ENCODE results near the gene TMEM161A. TPM values are rescaled to one million over a fixed set of nuclear protein-coding genes. Genes with fewer than 3 reads are reported as not detected.

The TMEM161A gene
- total RNA-seq, 2 donors from 2014 or later = 17.6 to 33.6 TPM

GRCh38 chr19:19145684-19146608, 7.7 kb upstream of the TMEM161A start:
- no peak overlapping the region for H3K9ac ChIP-seq (ENCODE audit: low read depth in 2 of 2, low read length in 2 of 2)
- no peak overlapping the region for H3K4me3 ChIP-seq
- intact Hi-C loops (cut with DNase I) = loop anchor here (5.0 kb wide), 1 partner anchor 196 kb away; no protein-coding TSS in a partner anchor
- H3K4me1 ChIP-seq = no peaks in the 10 kb centered on the region
- no peaks in the 10 kb centered on the region for H3K9me3 ChIP-seq
- H3K36me3 ChIP-seq = peaks cover 5% of the 10 kb centered on the region
- no peaks in the 10 kb centered on the region for H3K27me3 ChIP-seq
- DNase-seq = peak; percentile 88
- H3K27ac ChIP-seq = no peak overlapping the region
- peak; percentile 83 for TF ChIP-seq CTCF (IDR thresholded peaks at IDR 0.05)

DNA sequence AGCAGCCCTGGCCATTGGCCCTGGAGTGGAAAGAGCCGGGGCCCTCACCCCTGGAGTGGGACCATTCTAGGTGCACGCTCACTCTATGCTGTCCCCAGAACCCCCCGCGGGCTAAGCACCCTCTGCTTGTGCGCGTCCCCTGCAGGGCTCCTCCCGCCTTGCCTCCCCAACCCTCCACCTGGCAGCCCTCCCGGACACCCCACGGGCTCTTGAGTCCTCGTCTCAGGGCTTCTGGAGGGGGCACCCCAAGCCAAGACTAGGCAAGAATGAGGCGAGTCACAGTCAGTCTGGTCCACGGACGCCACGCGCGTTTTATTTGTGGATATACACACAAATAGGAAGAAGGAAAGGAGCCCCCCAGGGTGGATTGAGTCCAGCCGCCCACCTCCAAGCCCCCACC, 7.0 kb upstream of the TMEM161A start:
- Histone ChIP-seq H3K27ac (no peak overlapping the region), H3K4me1 (no peaks in the 10 kb centered on the region), H3K9ac (ENCODE audit: low read depth in 2 of 2, low read length in 2 of 2) (no peak overlapping the region), H3K9me3 (no peaks in the 10 kb centered on the region), H3K36me3 (peaks cover 5% of the 10 kb centered on the region), H3K27me3 (no peaks in the 10 kb centered on the region), H3K4me3 (no peak overlapping the region)
- intact Hi-C loops (cut with DNase I) = loop anchor here (5.0 kb wide), 1 partner anchor 197 kb away; no protein-coding TSS in a partner anchor
- DNase-seq = no peak
- TF ChIP-seq CTCF (IDR thresholded peaks at IDR 0.05) = no peak

- DNase-seq = no peak
- Histone ChIP-seq H3K27ac (no peak overlapping the region), H3K4me3 (no peak overlapping the region), H3K9me3 (no peaks in the 10 kb centered on the region), H3K4me1 (no peaks in the 10 kb centered on the region), H3K36me3 (no peaks in the 10 kb centered on the region), H3K27me3 (no peaks in the 10 kb centered on the region), H3K9ac (ENCODE audit: low read depth in 2 of 2, low read length in 2 of 2) (no peak overlapping the region)
- TF ChIP-seq CTCF (IDR thresholded peaks at IDR 0.05) = no peak
- intact Hi-C loops (cut with DNase I) = no loop called here
These were observed 4.1 kb upstream of the TMEM161A start for GRCh38 chr19:19142347-19142746.

DNA sequence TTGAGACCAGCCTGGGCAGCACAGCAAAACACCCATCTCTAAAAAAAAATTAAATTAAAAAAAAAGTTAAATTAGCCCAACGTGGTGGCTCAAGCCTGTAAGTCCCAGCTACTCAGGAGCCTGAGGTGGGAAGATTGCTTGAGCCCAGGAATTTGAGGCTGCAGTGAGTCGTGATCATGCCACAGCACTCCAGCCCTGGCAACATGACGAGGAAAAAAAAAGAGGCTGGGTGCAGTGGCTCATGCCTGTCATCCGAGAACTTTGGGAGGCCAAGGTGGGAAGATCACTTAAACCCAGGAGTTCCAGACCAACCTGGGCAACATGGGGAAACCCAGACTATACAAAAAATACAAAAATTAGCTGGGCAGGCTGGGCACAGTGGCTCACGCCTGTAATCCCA, 2.2 kb upstream of the TMEM161A start:
- H3K9ac ChIP-seq (ENCODE audit: low read depth in 2 of 2, low read length in 2 of 2) = no peak overlapping the region
- no peak overlapping the region for H3K27ac ChIP-seq
- H3K27me3 ChIP-seq = no peaks in the 10 kb centered on the region
- no peak for TF ChIP-seq CTCF (IDR thresholded peaks at IDR 0.05)
- no peak for DNase-seq
- H3K4me1 ChIP-seq = no peaks in the 10 kb centered on the region
- no peaks in the 10 kb centered on the region for H3K9me3 ChIP-seq
- H3K36me3 ChIP-seq = no peaks in the 10 kb centered on the region
- no peak overlapping the region for H3K4me3 ChIP-seq
- intact Hi-C loops (cut with DNase I) = loop anchor here (2.0 kb wide), 1 partner anchor 86 kb away; no protein-coding TSS in a partner anchor

DNA sequence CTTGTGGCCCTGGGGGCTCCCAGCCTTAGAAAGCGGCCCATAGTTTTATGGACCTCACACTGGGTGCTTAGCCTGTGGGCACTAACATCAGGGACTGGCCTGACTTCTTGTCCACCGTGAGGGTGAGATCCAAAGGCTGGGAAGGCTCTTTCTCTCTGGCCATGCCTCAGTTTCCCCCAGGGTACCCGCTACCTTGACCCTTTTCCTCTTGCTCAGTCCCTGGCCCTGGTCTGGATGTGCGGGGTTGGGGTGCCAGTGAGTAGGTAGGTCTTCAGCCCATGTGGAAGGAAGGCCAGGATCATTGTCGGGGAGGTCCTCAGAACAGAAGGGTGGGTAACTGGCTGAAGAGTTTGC, 1.6 kb upstream of the TMEM161A start:
- intact Hi-C loops (cut with DNase I) = loop anchor here (2.0 kb wide), 1 partner anchor 85 kb away; no protein-coding TSS in a partner anchor
- Histone ChIP-seq H3K4me3 (no peak overlapping the region), H3K9me3 (no peaks in the 10 kb centered on the region), H3K27me3 (no peaks in the 10 kb centered on the region), H3K4me1 (no peaks in the 10 kb centered on the region), H3K9ac (ENCODE audit: low read depth in 2 of 2, low read length in 2 of 2) (no peak overlapping the region), H3K36me3 (no peaks in the 10 kb centered on the region), H3K27ac (no peak overlapping the region)
- no peak for TF ChIP-seq CTCF (IDR thresholded peaks at IDR 0.05)
- DNase-seq = no peak
